Glutamatergic neuron (in vitro differentiated cells): ENCODE measurements around the gene DGKZ. TPM values are rescaled to one million over a fixed set of nuclear protein-coding genes. Genes with fewer than 3 reads are reported as not detected.
A peak's percentile ranks its signal among the peaks of the same experiment; 100 is the strongest.

Experiments used
- DNase-seq: peaks from one replicate; pipeline ENCODE4 v3.0.0; 2022
- H3K27ac Mint-ChIP-seq: one replicate; pipeline ENCODE4 v1.8.0; 2020; ENCODE audit warnings: mild to moderate bottlenecking, mixed read lengths, inconsistent platforms; ENCODE audit not compliant: unreplicated experiment
- H3K27me3 Mint-ChIP-seq: one replicate; pipeline ENCODE4 v1.8.0; 2020; ENCODE audit warnings: mild to moderate bottlenecking, moderate library complexity, mixed read lengths, inconsistent platforms; ENCODE audit not compliant: unreplicated experiment
- H3K36me3 Mint-ChIP-seq: one replicate; pipeline ENCODE4 v1.8.0; 2020; ENCODE audit warnings: mild to moderate bottlenecking, mixed read lengths, inconsistent platforms; ENCODE audit not compliant: unreplicated experiment
- H3K4me1 Mint-ChIP-seq: one replicate; pipeline ENCODE4 v1.8.0; 2020; ENCODE audit warnings: mild to moderate bottlenecking, low read depth, mixed read lengths, inconsistent platforms; ENCODE audit not compliant: unreplicated experiment
- H3K4me3 Mint-ChIP-seq: one replicate; pipeline ENCODE4 v1.8.0; 2020; ENCODE audit warnings: mild to moderate bottlenecking, mixed read lengths, inconsistent platforms; ENCODE audit not compliant: unreplicated experiment
- H3K9me3 Mint-ChIP-seq: one replicate; pipeline ENCODE4 v1.8.0; 2020; ENCODE audit warnings: mild to moderate bottlenecking, moderate library complexity, mixed read lengths, inconsistent platforms; ENCODE audit not compliant: unreplicated experiment
- CTCF ChIP-seq: fragments of 200-600 bp; sonication (generic); IDR thresholded peaks from one replicate; pipeline ENCODE4 v1.5.0; 2021; ENCODE audit not compliant: partially characterized antibody, unreplicated experiment
- microRNA-seq: library from miRNA; unstranded; fragments of <30 nt; microRNA quantifications from one replicate; pipeline ENCODE4, GENCODE V29; 2020; ENCODE audit not compliant: unreplicated experiment
- total RNA-seq: library from RNA; stranded (reverse); fragmentation: NEBNext Ultra II Directional; extraction: Animal tissue kit (Norgen Biotek cat#: 25700); gene quantifications from one replicate; pipeline ENCODE4 v1.2.1, GENCODE V29; 2021; ENCODE audit not compliant: unreplicated experiment

The DGKZ gene
- total RNA-seq, 1 donor from 2014 or later, result 60.9 TPM

- Mint-ChIP-seq H3K4me3 (no peak overlapping the region), H3K36me3 (peaks cover 5% of the 10 kb centered on the region), H3K4me1 (peaks cover 49% of the 10 kb centered on the region), H3K27me3 (peaks cover 10% of the 10 kb centered on the region), H3K9me3 (peaks cover 17% of the 10 kb centered on the region), H3K27ac (peak overlapping the region; percentile 6)
- DNase-seq, result no peak
- TF ChIP-seq CTCF, result no peak
Observed at GRCh38 chr11:46426233-46426991, 79.1 kb downstream of the DGKZ start.

DNA sequence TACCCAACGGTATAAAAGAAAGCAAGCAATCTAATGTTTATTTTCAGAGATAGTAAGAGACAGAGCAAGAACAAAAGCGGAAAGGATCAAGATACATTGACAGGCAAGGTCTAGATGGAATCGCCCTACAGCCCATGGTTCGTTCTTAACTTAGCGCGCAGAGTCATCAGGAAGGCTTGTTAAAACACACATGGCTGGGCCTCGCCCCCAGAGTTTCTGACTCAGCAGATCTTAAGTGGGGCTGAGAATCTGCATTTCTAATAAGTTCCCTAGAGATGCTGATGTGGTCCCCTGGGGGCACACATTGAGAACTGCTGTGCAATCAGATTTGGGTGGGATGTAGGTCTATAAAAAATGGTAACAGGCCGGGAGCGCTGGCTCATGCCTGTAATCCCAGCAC, 80.1 kb downstream of the DGKZ start:
- Mint-ChIP-seq H3K4me3 (no peak overlapping the region), H3K36me3 (peaks cover under 1% of the 10 kb centered on the region), H3K27ac (no peak overlapping the region), H3K9me3 (peaks cover 14% of the 10 kb centered on the region), H3K4me1 (peaks cover 43% of the 10 kb centered on the region), H3K27me3 (peaks cover 9% of the 10 kb centered on the region)
- TF ChIP-seq CTCF, result no peak
- no peak for DNase-seq

DNA sequence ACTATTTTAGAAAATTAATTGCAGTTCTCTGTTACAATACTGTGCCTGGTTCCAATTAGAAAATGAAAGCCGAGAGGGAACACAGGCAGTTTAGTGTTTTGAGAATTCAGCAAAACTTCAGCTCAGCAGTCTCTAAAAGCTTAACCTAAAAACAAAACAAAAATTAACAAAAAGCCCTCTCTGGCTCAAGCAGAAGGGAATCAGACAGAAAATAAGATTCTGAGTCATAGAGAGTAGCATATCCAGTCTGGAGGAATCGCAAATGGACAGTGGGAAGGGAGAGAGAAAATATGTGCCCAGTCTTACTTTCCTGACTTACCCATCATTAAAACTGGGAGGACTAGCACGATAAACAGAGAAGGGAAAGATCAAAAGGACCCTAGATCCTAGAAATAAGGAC, 82.5 kb downstream of the DGKZ start:
- no peak for DNase-seq
- peaks cover 7% of the 10 kb centered on the region for H3K27me3 Mint-ChIP-seq
- H3K27ac Mint-ChIP-seq, result no peak overlapping the region
- H3K36me3 Mint-ChIP-seq, result no peaks in the 10 kb centered on the region
- peaks cover 5% of the 10 kb centered on the region for H3K9me3 Mint-ChIP-seq
- no peak for TF ChIP-seq CTCF
- peaks cover 35% of the 10 kb centered on the region for H3K4me1 Mint-ChIP-seq
- H3K4me3 Mint-ChIP-seq, result peak overlapping the region; percentile 37

Small RNA genes within 50 kb of the gene (microRNA-seq; reads per million reads assigned to microRNA genes)
- gene MIR4688, result 1.1 reads per million

Other genes starting within 250 kb of the DGKZ start
- 71.1 TPM for gene PHF21A, start 226.0 kb upstream of the DGKZ start, total RNA-seq
- gene CREB3L1, start 69.8 kb upstream of the DGKZ start, total RNA-seq, result 6.1 TPM
- 846 TPM for gene MDK, start 34.2 kb downstream of the DGKZ start, total RNA-seq
- 8.5 TPM for gene CHRM4, start 44.3 kb downstream of the DGKZ start, total RNA-seq
- gene AMBRA1, start 246.6 kb downstream of the DGKZ start, total RNA-seq, result 49.0 TPM